ENCODE data around the gene RNF10. TPM values are rescaled to one million over a fixed set of nuclear protein-coding genes. Genes with fewer than 3 reads are reported as not detected.
"Not testable (repeated sequence)": the region's sequence is repeated elsewhere in the genome, so short reads cannot be mapped to it uniquely, and the experiment has no call there.

The RNF10 gene
- total RNA-seq, 1 donor from 2014 or later = 177 TPM

DNA sequence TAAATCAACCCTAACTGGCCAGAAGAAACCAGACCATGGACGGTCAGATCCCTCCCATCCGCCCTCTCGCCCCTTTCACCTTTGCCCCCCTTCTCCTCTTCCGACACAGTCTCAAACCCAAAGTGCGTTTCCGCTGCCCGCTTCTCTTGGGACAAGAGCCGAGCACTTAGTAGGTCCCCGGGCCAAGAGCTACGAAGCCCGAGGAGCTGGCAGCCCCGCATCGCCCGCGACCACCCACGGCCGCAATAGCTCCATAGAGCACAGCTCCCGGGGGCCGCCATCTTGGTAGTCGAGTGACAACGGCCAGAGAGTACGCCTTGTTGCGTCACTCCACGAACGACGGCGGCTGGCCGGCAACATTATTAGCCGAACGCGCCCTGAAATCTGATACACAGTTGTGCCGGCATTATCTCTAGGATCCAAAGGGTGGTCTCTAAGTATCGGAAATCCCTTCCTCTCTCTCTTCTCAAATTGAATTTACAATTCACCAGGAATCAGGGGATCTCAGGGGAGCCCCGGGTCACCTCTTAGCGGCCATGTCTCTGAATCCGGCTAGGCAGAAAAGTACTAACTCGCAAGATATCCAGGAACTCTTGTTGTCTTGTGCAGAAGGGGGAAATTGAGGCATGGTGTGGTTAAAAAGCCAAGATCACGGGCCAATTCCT, 5.2 kb upstream of the RNF10 start, which contains the start of gene COQ5:
COQ5 (minus strand) TSS at position 298 of the 665 bp plus-strand sequence; CDS start at position 281, 17 bp downstream.
- peak; percentile 94 for DNase-seq (ENCODE audit: extremely low spot score, unreplicated experiment)
- H3K4me3 Mint-ChIP-seq (ENCODE audit: unreplicated experiment) = peak within 1 kb of the TSS; percentile 100
- TF ChIP-seq, protein P1, sequence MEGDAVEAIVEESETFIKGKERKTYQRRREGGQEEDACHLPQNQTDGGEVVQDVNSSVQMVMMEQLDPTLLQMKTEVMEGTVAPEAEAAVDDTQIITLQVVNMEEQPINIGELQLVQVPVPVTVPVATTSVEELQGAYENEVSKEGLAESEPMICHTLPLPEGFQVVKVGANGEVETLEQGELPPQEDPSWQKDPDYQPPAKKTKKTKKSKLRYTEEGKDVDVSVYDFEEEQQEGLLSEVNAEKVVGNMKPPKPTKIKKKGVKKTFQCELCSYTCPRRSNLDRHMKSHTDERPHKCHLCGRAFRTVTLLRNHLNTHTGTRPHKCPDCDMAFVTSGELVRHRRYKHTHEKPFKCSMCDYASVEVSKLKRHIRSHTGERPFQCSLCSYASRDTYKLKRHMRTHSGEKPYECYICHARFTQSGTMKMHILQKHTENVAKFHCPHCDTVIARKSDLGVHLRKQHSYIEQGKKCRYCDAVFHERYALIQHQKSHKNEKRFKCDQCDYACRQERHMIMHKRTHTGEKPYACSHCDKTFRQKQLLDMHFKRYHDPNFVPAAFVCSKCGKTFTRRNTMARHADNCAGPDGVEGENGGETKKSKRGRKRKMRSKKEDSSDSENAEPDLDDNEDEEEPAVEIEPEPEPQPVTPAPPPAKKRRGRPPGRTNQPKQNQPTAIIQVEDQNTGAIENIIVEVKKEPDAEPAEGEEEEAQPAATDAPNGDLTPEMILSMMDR (IDR thresholded peaks at IDR 0.05) = no peak
- peak within 1 kb of the TSS; percentile 100 for H3K27ac Mint-ChIP-seq (ENCODE audit: unreplicated experiment)
- peaks cover 24% of the 10 kb centered on the region for H3K4me1 Mint-ChIP-seq (ENCODE audit: unreplicated experiment)
- H3K36me3 Mint-ChIP-seq (ENCODE audit: unreplicated experiment) = no peaks in the 10 kb centered on the region
- no peaks in the 10 kb centered on the region for H3K27me3 Mint-ChIP-seq (ENCODE audit: unreplicated experiment)
- H3K9me3 Mint-ChIP-seq (ENCODE audit: unreplicated experiment) = no peaks in the 10 kb centered on the region

DNA sequence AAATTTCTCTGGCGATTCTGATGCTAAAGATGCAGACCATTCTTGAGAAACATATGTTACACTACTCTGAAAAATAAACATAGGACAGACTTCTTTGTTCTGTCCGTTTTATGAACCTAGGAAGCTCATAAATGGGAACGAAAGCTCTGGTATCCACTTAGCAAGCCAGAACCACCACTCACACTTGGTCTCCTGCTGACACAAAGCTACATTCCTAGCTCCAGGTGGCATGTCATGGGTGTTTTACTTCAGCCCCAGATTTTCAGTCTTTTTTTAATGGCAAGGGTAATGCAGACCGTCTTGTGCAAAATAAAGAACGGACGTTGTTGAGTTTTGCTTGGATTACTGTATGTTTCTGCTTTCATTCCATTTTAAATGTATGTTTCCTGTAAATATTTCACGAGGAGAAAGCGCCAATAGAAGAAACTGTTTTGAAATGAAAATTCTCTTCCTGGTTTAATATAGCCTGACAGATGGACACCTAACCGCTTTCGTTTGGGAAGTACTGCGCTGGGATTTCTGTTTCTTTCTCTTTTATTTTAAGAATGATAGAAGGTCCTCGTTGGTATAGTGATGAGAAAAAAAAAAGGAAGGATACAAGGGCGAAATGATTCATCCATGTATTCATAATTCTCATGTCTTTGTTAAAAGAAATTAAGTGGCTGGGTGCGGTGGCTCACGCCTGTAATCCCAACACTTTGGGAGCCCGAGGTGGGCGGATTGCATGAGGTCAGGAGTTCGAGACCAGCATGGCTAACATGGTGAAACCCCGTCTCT, 4.3 kb upstream of the RNF10 start:
- H3K36me3 Mint-ChIP-seq (ENCODE audit: unreplicated experiment) = no peaks in the 10 kb centered on the region
- DNase-seq (ENCODE audit: extremely low spot score, unreplicated experiment) = no peak
- H3K4me3 Mint-ChIP-seq (ENCODE audit: unreplicated experiment) = peak overlapping the region; percentile 100
- no peaks in the 10 kb centered on the region for H3K9me3 Mint-ChIP-seq (ENCODE audit: unreplicated experiment)
- peaks cover 26% of the 10 kb centered on the region for H3K4me1 Mint-ChIP-seq (ENCODE audit: unreplicated experiment)
- TF ChIP-seq, protein P1 (IDR thresholded peaks at IDR 0.05) = no peak
- H3K27me3 Mint-ChIP-seq (ENCODE audit: unreplicated experiment) = no peaks in the 10 kb centered on the region
- H3K27ac Mint-ChIP-seq (ENCODE audit: unreplicated experiment) = peak overlapping the region; percentile 100

DNA sequence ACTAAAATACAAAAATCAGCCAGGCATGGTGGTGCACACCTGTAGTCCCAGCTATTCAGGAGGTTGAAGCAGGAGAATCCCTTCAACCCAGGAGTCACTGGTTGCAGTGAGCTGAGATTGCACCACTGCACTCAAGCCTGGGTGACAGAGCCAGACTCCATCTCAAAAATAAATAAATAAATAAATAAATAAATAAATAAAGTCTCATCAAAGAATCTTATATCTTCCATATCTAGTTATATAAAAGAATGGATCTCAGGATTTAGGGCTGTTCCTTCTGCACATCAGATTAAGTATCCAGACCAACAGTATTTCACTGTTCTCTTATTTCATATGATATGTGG, 3.8 kb upstream of the RNF10 start:
- H3K4me1 Mint-ChIP-seq (ENCODE audit: unreplicated experiment) = peaks cover 29% of the 10 kb centered on the region
- H3K9me3 Mint-ChIP-seq (ENCODE audit: unreplicated experiment); DNase-seq (ENCODE audit: extremely low spot score, unreplicated experiment); H3K27me3 Mint-ChIP-seq (ENCODE audit: unreplicated experiment); H3K36me3 Mint-ChIP-seq (ENCODE audit: unreplicated experiment); H3K4me3 Mint-ChIP-seq (ENCODE audit: unreplicated experiment): not testable (repeated sequence)
- H3K27ac Mint-ChIP-seq (ENCODE audit: unreplicated experiment) = peak overlapping the region; percentile 100

DNA sequence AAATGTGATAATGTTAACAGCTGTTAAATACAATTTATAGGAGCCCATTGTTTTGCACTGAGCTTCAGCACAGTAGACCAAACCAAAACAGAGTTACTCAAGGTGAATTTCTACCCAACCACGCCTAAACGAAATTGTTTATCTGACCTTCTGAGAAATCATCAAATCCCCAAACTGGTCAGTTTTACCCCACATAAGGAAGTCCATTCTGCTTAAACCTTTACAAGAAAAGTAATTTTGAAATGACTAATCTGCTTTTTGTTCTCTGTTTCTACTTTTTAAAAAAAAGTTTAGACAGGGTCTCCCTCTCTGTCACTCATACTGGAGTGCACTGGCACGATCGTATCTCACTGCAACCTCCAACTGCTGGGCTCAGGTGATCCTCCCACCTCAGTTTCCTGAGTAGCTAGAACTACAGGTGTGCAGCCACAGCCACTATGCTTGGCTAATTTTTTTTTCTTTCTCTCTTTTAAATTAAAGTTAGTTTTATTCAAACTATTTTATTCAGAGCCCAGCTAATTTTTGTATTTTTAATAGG, 1.4 kb upstream of the RNF10 start:
- TF ChIP-seq, protein P1 (IDR thresholded peaks at IDR 0.05) = no peak
- no peaks in the 10 kb centered on the region for H3K9me3 Mint-ChIP-seq (ENCODE audit: unreplicated experiment)
- H3K4me1 Mint-ChIP-seq (ENCODE audit: unreplicated experiment) = peaks cover 48% of the 10 kb centered on the region
- H3K27ac Mint-ChIP-seq (ENCODE audit: unreplicated experiment) = no peak overlapping the region
- H3K36me3 Mint-ChIP-seq (ENCODE audit: unreplicated experiment) = peaks cover 4% of the 10 kb centered on the region
- H3K27me3 Mint-ChIP-seq (ENCODE audit: unreplicated experiment) = no peaks in the 10 kb centered on the region
- no peak for DNase-seq (ENCODE audit: extremely low spot score, unreplicated experiment)
- no peak overlapping the region for H3K4me3 Mint-ChIP-seq (ENCODE audit: unreplicated experiment)

DNA sequence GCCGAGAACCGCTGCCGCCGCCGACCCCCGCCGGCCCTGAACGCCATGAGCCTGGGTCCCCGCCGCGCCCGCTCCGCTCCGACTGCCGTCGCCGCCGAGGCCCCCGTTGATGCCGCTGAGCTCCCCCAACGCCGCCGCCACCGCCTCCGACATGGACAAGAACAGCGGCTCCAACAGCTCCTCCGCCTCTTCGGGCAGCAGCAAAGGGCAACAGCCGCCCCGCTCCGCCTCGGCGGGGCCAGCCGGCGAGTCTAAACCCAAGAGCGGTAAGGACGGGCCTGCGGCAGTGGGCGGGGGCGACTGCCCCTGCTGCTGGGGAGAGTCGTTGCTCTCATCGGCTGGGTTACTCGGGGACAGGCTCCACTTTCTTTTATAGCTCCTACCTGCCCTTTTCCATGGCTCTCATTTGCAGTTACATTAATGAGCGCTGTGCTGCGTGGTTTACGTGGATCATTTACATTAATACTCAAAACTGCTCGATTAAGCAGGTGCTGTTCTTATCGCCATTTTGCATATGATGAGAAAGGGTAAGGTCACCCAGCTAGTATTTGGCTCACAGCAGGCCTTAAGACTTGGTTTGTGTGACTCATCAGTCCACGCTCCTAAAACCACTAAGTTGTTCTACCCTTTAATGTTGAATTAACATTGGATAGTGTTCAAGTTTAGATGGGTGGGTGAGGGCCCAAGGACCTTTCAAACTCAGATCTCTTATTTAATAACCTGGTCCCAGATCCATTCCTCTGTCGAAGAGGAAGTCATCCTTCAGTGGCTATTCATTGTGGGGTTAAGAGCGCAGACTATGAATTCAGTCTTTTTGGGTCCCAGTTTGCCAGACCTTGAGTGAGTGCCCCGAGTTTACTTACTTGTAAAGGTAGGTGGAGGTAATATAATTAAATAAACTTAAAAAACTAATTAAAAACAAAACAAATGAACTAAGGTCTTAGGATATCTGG, 823 bp downstream of the RNF10 start:
- TF ChIP-seq, protein P1 (IDR thresholded peaks at IDR 0.05) = no peak
- Mint-ChIP-seq H3K27ac (ENCODE audit: unreplicated experiment) (peak overlapping the region; percentile 94), H3K36me3 (ENCODE audit: unreplicated experiment) (peaks cover 7% of the 10 kb centered on the region), H3K27me3 (ENCODE audit: unreplicated experiment) (no peaks in the 10 kb centered on the region), H3K4me1 (ENCODE audit: unreplicated experiment) (peaks cover 43% of the 10 kb centered on the region), H3K9me3 (ENCODE audit: unreplicated experiment) (no peaks in the 10 kb centered on the region), H3K4me3 (ENCODE audit: unreplicated experiment) (peak overlapping the region; percentile 88)
- DNase-seq (ENCODE audit: extremely low spot score, unreplicated experiment) = peak; percentile 85
